ENCODE data around the gene CERCAM. TPM values are rescaled to one million over a fixed set of nuclear protein-coding genes. Genes with fewer than 3 reads are reported as not detected.

Gene CERCAM
- total and polyA plus RNA-seq, 2 of the 4 experiments (the other 2 are of a cell fraction) = 15.1 to 118 TPM

DNA sequence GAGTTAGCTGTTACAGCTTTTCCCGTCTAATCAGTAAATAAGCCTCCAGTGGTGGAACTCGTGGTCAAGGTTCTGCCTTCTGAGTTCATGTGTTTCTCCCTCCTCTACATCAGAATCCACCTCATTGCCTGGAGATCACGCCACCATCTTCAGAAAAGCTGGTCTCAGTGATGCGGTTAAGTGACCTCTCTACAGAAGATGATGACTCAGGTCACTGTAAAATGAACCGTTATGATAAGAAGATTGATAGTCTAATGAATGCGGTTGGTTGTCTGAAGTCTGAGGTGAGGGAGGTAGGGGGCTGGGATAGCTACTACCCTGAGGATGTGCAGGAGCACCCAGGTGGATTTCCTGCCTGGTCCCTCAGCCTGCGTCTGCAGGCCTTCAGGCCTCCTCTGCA is 48.4 kb downstream of the CERCAM start:
- no peak overlapping the region for H3K9ac ChIP-seq (ENCODE audit: low read depth, low read length)
- no peak overlapping the region for H4K5ac ChIP-seq (ENCODE audit: low read depth, low read length)
- no peak overlapping the region for H4K91ac ChIP-seq (ENCODE audit: insufficient read depth, low read depth, low read length)
- H2AFZ ChIP-seq (replicated peaks; ENCODE audit: low read length, poor library complexity) = no peak overlapping the region
- no peak overlapping the region for H4K8ac ChIP-seq (ENCODE audit: low read depth in 2 of 2, low read length in 2 of 2)
- no peaks in the 10 kb centered on the region for H3K4me1 ChIP-seq (ENCODE audit: control insufficient read depth, insufficient read depth, low read length)
- POLR2A ChIA-PET (ENCODE audit: unreplicated experiment) = no interaction called here
- no peak overlapping the region for H2BK120ac ChIP-seq (ENCODE audit: low read depth, low read length)
- no peak overlapping the region for H3K23ac ChIP-seq (ENCODE audit: low read depth, low read length)
- ATAC-seq (ENCODE audit: low read depth) = no peak
- peaks cover 23% of the 10 kb centered on the region for H3K36me3 ChIP-seq (ENCODE audit: control insufficient read depth, insufficient read depth, low read length)
- H2AK5ac ChIP-seq (ENCODE audit: low read depth, low read length) = no peak overlapping the region
- H3K4me2 ChIP-seq (ENCODE audit: low read depth, low read length) = no peak overlapping the region
- WGBS, 2 experiments (ENCODE audit: extremely low coverage in 2 of 2, insufficient read length in 1 of 2) = no CpG with 5 or more reads among the region's 7 CpGs
- H4K20me1 ChIP-seq (ENCODE audit: insufficient read depth, low read length) = no peaks in the 10 kb centered on the region
- H3K4ac ChIP-seq (ENCODE audit: low read depth, low read length) = no peak overlapping the region
- BruUV-seq (replicated peaks) = no TSS peak
- CTCF ChIA-PET = no interaction called here
- no peak overlapping the region for H3K18ac ChIP-seq (ENCODE audit: low read depth, low read length)
- intact Hi-C loops (cut with micrococcal nuclease) (no loop called here), in situ Hi-C loops (cut with MboI; ENCODE audit: low sequenced_read_pairs) (no loop called here), dilution Hi-C loops (cut with HindIII; ENCODE audit: low sequenced_read_pairs, unreplicated experiment) (no loop called here)
- no peak overlapping the region for H3K4me3 ChIP-seq (ENCODE audit: insufficient read depth, low read depth, low read length)
- H3K27ac ChIP-seq (ENCODE audit: insufficient read depth, low read length) = no peak overlapping the region
- H3K9me1 ChIP-seq (ENCODE audit: insufficient read depth, low read length) = peaks cover 14% of the 10 kb centered on the region; the same call in 1 of the 2 replicates
- no peak overlapping the region for H2BK15ac ChIP-seq (ENCODE audit: low read depth, low read length)
- TF ChIP-seq MAZ (IDR thresholded peaks at IDR 0.05; ENCODE audit: borderline replicate concordance, low read depth, low read length) (no peak), RFX5 (IDR thresholded peaks at IDR 0.05; ENCODE audit: low read depth, low read length) (no peak), CHD1 (IDR thresholded peaks at IDR 0.05; ENCODE audit: low read depth, low read length) (no peak), FOS (IDR thresholded peaks at IDR 0.05; ENCODE audit: low read depth, low read length) (no peak), CTCF (conservative IDR thresholded peaks at IDR 0.05; ENCODE audit: low read depth, low read length) (no peak), MAFK (IDR thresholded peaks at IDR 0.05; ENCODE audit: low read depth, low read length) (no peak), SMC3 (IDR thresholded peaks at IDR 0.05; ENCODE audit: low read depth, low read length) (no peak), RAD21 (IDR thresholded peaks at IDR 0.05; ENCODE audit: low read length) (no peak), RCOR1 (IDR thresholded peaks at IDR 0.05; ENCODE audit: insufficient replicate concordance, low read length) (no peak)
- TF ChIP-seq, protein P1, sequence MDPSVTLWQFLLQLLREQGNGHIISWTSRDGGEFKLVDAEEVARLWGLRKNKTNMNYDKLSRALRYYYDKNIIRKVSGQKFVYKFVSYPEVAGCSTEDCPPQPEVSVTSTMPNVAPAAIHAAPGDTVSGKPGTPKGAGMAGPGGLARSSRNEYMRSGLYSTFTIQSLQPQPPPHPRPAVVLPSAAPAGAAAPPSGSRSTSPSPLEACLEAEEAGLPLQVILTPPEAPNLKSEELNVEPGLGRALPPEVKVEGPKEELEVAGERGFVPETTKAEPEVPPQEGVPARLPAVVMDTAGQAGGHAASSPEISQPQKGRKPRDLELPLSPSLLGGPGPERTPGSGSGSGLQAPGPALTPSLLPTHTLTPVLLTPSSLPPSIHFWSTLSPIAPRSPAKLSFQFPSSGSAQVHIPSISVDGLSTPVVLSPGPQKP (IDR thresholded peaks at IDR 0.05; ENCODE audit: borderline replicate concordance, low read depth, low read length) = no peak
- TF ChIP-seq, protein P2, sequence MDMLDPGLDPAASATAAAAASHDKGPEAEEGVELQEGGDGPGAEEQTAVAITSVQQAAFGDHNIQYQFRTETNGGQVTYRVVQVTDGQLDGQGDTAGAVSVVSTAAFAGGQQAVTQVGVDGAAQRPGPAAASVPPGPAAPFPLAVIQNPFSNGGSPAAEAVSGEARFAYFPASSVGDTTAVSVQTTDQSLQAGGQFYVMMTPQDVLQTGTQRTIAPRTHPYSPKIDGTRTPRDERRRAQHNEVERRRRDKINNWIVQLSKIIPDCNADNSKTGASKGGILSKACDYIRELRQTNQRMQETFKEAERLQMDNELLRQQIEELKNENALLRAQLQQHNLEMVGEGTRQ (IDR thresholded peaks at IDR 0.05; ENCODE audit: low read depth, low read length) = no peak
- no peak overlapping the region for H3K14ac ChIP-seq (replicated peaks; ENCODE audit: low read depth, low read length)
- no peaks in the 10 kb centered on the region for H3K9me3 ChIP-seq (ENCODE audit: control insufficient read depth, insufficient read depth, low read length)
- H3K56ac ChIP-seq (ENCODE audit: extremely low read depth, insufficient read depth, low read length) = no peak overlapping the region
- no peak overlapping the region for H2BK5ac ChIP-seq (ENCODE audit: low read depth, low read length, poor library complexity, severe bottlenecking)
- H2BK20ac ChIP-seq (ENCODE audit: low read depth, low read length) = no peak overlapping the region
- no peak for DNase-seq
- no peaks in the 10 kb centered on the region for H3K27me3 ChIP-seq (ENCODE audit: control insufficient read depth, insufficient read depth, low read length)
- H2AK9ac ChIP-seq (replicated peaks; ENCODE audit: low read depth, low read length, poor library complexity) = no peak overlapping the region
- H3K79me1 ChIP-seq (ENCODE audit: low read depth in 1 of 2, low read length in 2 of 2) = no peaks in the 10 kb centered on the region; a peak in 2 of 4 replicates

All from IMR-90 (cell line).